Sigmoid colon (tissue), 4 donors: ENCODE results near the gene PLIN4.

Experiments used
- POLR2A ChIP-seq, 2 donors: fragments of 450-650 bp; IDR thresholded peaks; one replicate each; pipeline ENCODE4 v1.6.1; 2016; ENCODE audit warnings: antibody characterized with exemption in 2 of 2, mild to moderate bottlenecking in 2 of 2, moderate library complexity in 2 of 2
- POLR2AphosphoS5 ChIP-seq, 4 donors: sonication (generic); formaldehyde crosslinking; IDR thresholded peaks; one replicate each; pipeline ENCODE4 v1.6.1; 2017; ENCODE audit warnings: antibody characterized with exemption in 4 of 4
- TF ChIP-seq, protein P1 (sequence below), 4 experiments: fragments of 450-650 bp in 3 of 4; fragments of 200-600 bp in 1 of 4; IDR thresholded peaks; one replicate each; pipeline ENCODE4 v1.5.1; 2016 to 2019; ENCODE audit warnings: antibody characterized with exemption in 4 of 4, mild to moderate bottlenecking in 3 of 4, moderate library complexity in 2 of 4

DNA sequence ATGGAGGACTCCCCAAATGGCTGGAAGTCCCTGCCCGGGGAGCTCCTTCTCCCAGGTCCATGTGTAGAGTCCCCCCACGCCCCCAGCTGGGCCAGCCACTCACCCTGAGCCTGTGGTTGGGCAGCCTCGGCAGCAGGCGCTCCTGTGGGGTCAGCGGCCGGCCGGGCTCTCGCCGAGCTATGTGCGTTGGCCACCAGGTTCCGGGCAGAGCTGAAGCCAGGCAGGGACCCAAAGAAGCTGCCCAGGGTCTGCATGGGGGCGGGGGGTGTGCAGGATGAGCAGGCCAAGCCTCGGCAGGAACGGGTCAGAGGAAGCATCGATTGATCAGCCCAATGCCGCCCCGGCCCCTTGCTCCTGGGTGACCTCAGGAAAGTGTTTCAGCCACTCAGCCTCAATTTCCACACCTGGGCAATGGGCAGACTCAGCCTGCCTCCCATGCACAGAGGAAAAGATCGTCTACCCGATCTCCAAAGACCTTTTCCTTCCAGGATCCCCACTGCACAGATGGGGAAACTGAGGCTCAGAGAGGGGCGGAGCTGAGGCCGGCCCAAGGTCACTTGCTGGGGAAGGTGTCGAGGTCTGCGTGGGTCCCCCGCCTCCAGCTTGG is 732 bp downstream of the PLIN4 start:
- TF ChIP-seq, protein P1, sequence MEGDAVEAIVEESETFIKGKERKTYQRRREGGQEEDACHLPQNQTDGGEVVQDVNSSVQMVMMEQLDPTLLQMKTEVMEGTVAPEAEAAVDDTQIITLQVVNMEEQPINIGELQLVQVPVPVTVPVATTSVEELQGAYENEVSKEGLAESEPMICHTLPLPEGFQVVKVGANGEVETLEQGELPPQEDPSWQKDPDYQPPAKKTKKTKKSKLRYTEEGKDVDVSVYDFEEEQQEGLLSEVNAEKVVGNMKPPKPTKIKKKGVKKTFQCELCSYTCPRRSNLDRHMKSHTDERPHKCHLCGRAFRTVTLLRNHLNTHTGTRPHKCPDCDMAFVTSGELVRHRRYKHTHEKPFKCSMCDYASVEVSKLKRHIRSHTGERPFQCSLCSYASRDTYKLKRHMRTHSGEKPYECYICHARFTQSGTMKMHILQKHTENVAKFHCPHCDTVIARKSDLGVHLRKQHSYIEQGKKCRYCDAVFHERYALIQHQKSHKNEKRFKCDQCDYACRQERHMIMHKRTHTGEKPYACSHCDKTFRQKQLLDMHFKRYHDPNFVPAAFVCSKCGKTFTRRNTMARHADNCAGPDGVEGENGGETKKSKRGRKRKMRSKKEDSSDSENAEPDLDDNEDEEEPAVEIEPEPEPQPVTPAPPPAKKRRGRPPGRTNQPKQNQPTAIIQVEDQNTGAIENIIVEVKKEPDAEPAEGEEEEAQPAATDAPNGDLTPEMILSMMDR (IDR thresholded peaks at IDR 0.05), result no peak
- TF ChIP-seq POLR2AphosphoS5 (IDR thresholded peaks at IDR 0.05) (no peak), POLR2A (IDR thresholded peaks at IDR 0.05) (no peak)
